Endothelial cell of umbilical vein (primary cell): Measurements from ENCODE around the gene KPTN. TPM values are rescaled to one million over a fixed set of nuclear protein-coding genes. Genes with fewer than 3 reads are reported as not detected.
"Not testable (repeated sequence)": the region's sequence is repeated elsewhere in the genome, so short reads cannot be mapped to it uniquely, and the experiment has no call there.

ENCODE experiments used
- BruUV-seq: library from RNA; stranded (reverse); fragments of 400-500 nt; replicated peaks from 2 replicates; lab custom pipeline; 2021; lab: Mats Ljungman, UMichigan
- CTCF ChIA-PET: fragments of 300-600, 350-600 bp; sonication (Branson Sonifier 250); formaldehyde crosslinking; loops from one replicate; lab custom pipeline; 2021; ENCODE audit warnings: antibody characterized with exemption, inconsistent platforms; lab: Charles Lee
- POLR2A ChIA-PET: fragments of 300-600, 350-600 bp; sonication (Branson Sonifier 250); formaldehyde crosslinking; loops from one replicate; lab custom pipeline; 2021; ENCODE audit warnings: antibody characterized with exemption, inconsistent platforms; lab: Charles Lee
- DNase-seq: peaks from one replicate; pipeline ENCODE4 v3.0.0-alpha.2; 2011; ENCODE audit warnings: low read depth, low spot score
- FAIRE-seq: peaks from 2 replicates; lab custom pipeline; 2011; peaks lifted over from hg19 to GRCh38; lab: Jason Lieb, UNC
- H2AFZ ChIP-seq: 2 replicates; pipeline ENCODE4 v1.6.0; 2012; ENCODE audit warnings: low read depth, low read length, control low read depth, inconsistent platforms
- H3K27ac ChIP-seq: 2 replicates; pipeline ENCODE4 v1.5.1; 2011; ENCODE audit warnings: low read depth, mild to moderate bottlenecking, control low read depth, low read length, moderate library complexity; ENCODE audit not compliant: insufficient read depth
- H3K27me3 ChIP-seq, 2 experiments: 2 replicates each; pipeline versions ENCODE4 v1.6.0 to v1.6.1; 2011; ENCODE audit warnings: low read length in 2 of 2, mixed read lengths in 1 of 2; ENCODE audit not compliant: control insufficient read depth in 2 of 2, insufficient read depth in 2 of 2
- H3K36me3 ChIP-seq, 2 experiments: 2 replicates in 1 of 2; 3 replicates in 1 of 2; pipeline ENCODE4 v1.5.1; 2011; ENCODE audit warnings: low read length in 2 of 2, mild to moderate bottlenecking in 1 of 2, moderate library complexity in 1 of 2; ENCODE audit not compliant: control insufficient read depth in 2 of 2, insufficient read depth in 2 of 2; ENCODE audit errors: extremely low read depth in 1 of 2
- H3K4me1 ChIP-seq: 3 replicates; pipeline ENCODE4 v1.5.1; 2011; ENCODE audit warnings: mild to moderate bottlenecking, low read length; ENCODE audit not compliant: control insufficient read depth, insufficient read depth; ENCODE audit errors: extremely low read depth
- H3K4me2 ChIP-seq: 2 replicates; pipeline ENCODE4 v1.6.1; 2011; ENCODE audit warnings: low read length, control low read depth, mixed read lengths; ENCODE audit not compliant: insufficient read depth
- H3K4me3 ChIP-seq, 3 experiments: fragments of 200-600 bp in 1 of 3; sonication (generic), shearing (Covaris generic) in 1 of 3; replicated peaks in 1 of 3; 2 replicates each; pipeline ENCODE4 v1.5.1; 2011 to 2016; ENCODE audit warnings: control low read depth in 3 of 3, low read length in 3 of 3, mild to moderate bottlenecking in 2 of 3, inconsistent platforms in 1 of 3, low read depth in 1 of 3, moderate library complexity in 1 of 3; ENCODE audit not compliant: insufficient read depth in 1 of 3
- H3K79me2 ChIP-seq: 2 replicates; pipeline ENCODE4 v1.6.0; 2012; ENCODE audit warnings: low read length, inconsistent platforms; ENCODE audit not compliant: control insufficient read depth, insufficient read depth
- H3K9ac ChIP-seq: replicated peaks from 2 replicates; pipeline ENCODE3; 2011; ENCODE audit warnings: low read length, control low read depth; ENCODE audit not compliant: insufficient read depth; ENCODE audit errors: extremely low read depth
- H3K9me1 ChIP-seq: replicated peaks from 3 replicates; pipeline ENCODE4 v1.6.0; 2011; ENCODE audit warnings: mild to moderate bottlenecking, low read length; ENCODE audit not compliant: control insufficient read depth, insufficient read depth; ENCODE audit errors: extremely low read depth
- H3K9me3 ChIP-seq: replicated peaks from 2 replicates; pipeline ENCODE4 v1.5.1; 2012; ENCODE audit warnings: low read length, inconsistent platforms; ENCODE audit not compliant: control insufficient read depth, insufficient read depth
- H4K20me1 ChIP-seq: replicated peaks from 2 replicates; pipeline ENCODE3; 2011; ENCODE audit warnings: mild to moderate bottlenecking, low read length; ENCODE audit not compliant: control insufficient read depth, insufficient read depth; ENCODE audit errors: extremely low read depth
- CTCF ChIP-seq, 2 donors: IDR thresholded peaks; 1 replicate in 1 of 2; 2 replicates in 1 of 2; pipeline ENCODE4 v1.5.1; 2011; ENCODE audit warnings: low read length in 2 of 2, mild to moderate bottlenecking in 2 of 2, moderate library complexity in 2 of 2, control low read depth in 1 of 2, inconsistent platforms in 1 of 2, low read depth in 1 of 2; ENCODE audit not compliant: insufficient read depth in 1 of 2; ENCODE audit errors: extremely low read depth in 1 of 2
- EZH2 ChIP-seq: IDR thresholded peaks from 2 replicates; pipeline ENCODE4 v1.6.1; 2012; ENCODE audit warnings: borderline replicate concordance, low read depth, mild to moderate bottlenecking, moderate library complexity, low read length, inconsistent platforms; ENCODE audit not compliant: severe bottlenecking
- FOS ChIP-seq: IDR thresholded peaks from 2 replicates; pipeline ENCODE4 v1.6.1; 2011; ENCODE audit warnings: mild to moderate bottlenecking, low read length, moderate library complexity, borderline replicate concordance; ENCODE audit not compliant: insufficient read depth
- GATA2 ChIP-seq: IDR thresholded peaks from 2 replicates; pipeline ENCODE4 v1.7.0; 2011; ENCODE audit warnings: low read depth, mild to moderate bottlenecking, moderate library complexity, mixed read lengths, low read length; ENCODE audit not compliant: insufficient read length, insufficient read depth
- JUN ChIP-seq: IDR thresholded peaks from 2 replicates; pipeline ENCODE4 v1.6.1; 2011; ENCODE audit warnings: borderline replicate concordance, low read depth; ENCODE audit not compliant: insufficient read length, insufficient read depth
- MAX ChIP-seq: IDR thresholded peaks from 2 replicates; pipeline ENCODE4 v1.6.1; 2011; ENCODE audit not compliant: insufficient read depth, insufficient read length
- MYC ChIP-seq: IDR thresholded peaks from one replicate; pipeline ENCODE4 v1.6.1; 2011; ENCODE audit warnings: mild to moderate bottlenecking, low read depth, low read length
- POLR2A ChIP-seq: IDR thresholded peaks from 2 replicates; pipeline ENCODE4 v1.6.1; 2012; ENCODE audit warnings: low read depth, mild to moderate bottlenecking, control low read depth, low read length
- POLR2AphosphoS5 ChIP-seq: IDR thresholded peaks from 2 replicates; pipeline ENCODE4 v1.6.1; 2012; ENCODE audit warnings: low read depth, mild to moderate bottlenecking, control low read depth, low read length, moderate library complexity; ENCODE audit not compliant: insufficient read depth
- dilution Hi-C: fragments of 300-500 bp; cut with MboI; formaldehyde crosslinking; loops from one replicate; pipeline ENCODE4 v1.15.0; 2019; ENCODE audit warnings: low sequenced_read_pairs; ENCODE audit not compliant: extremely low pct_ligation_motif_present
- intact Hi-C: fragments of 100-400 bp; cut with micrococcal nuclease; formaldehyde crosslinking; loops from one replicate; pipeline ENCODE4 v1.10.0; 2022
- polyA plus RNA-seq, 4 experiments: library from polyadenylated mRNA; depleted of rRNA in 3 of 4; stranded (reverse) in 3 of 4; unstranded in 1 of 4; fragments of >200 nt; gene quantifications; 2 replicates each; pipeline versions ENCODE4 v1.2.1 to v1.2.3, GENCODE V29; 2011 to 2012; ENCODE audit warnings: missing spikeins in 1 of 4
- total RNA-seq: library from RNA; stranded (reverse); gene quantifications from 2 replicates; pipeline ENCODE4 v1.2.3, GENCODE V29; 2021

The KPTN gene
- total and polyA plus RNA-seq, 2 donors (not counting 3 experiments of a cell fraction or from before 2014, with no cell fraction given), result 14.7 to 15.5 TPM

DNA sequence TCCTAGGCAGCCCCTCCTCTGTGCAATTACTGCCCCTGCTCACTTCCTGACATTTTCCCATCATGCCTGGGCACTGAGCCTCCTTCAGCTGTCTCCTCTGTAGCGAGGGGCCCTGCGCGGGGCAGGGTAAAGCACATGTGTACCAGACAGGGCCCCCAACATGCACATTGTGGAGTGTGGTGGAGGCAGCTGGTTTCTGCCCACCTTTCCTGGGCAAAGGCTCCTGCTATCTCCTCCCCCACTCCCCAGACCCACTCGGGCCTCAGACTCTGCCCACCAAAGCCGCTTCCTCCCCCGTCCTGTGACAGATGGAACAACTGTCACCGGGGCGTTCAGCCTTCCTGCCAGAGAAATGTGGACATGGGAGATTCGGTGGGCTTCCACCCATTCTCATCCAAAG lies 2.9 kb upstream of the KPTN start:
- no peak for FAIRE-seq
- Histone ChIP-seq H3K36me3 (peaks cover 0 to 19% of the 10 kb centered on the region in 2 experiments), H3K4me3 (no peak overlapping the region), H3K4me2 (no peak overlapping the region), H2AFZ (no peak overlapping the region), H3K9ac (no peak overlapping the region), H3K9me1 (no peaks in the 10 kb centered on the region), H3K4me1 (peaks cover 3% of the 10 kb centered on the region), H4K20me1 (no peaks in the 10 kb centered on the region), H3K79me2 (no peaks in the 10 kb centered on the region), H3K27me3 (no peaks in the 10 kb centered on the region), H3K27ac (no peak overlapping the region), H3K9me3 (no peaks in the 10 kb centered on the region)
- ChIA-PET CTCF (interaction anchor here (1.7 kb wide), 1 partner anchor 50 kb away, joined by 4 read pairs; no protein-coding TSS in a partner anchor), POLR2A (no interaction called here)
- no peak for TF ChIP-seq EZH2
- TF ChIP-seq FOS, result no peak
- no peak for TF ChIP-seq MYC
- TF ChIP-seq CTCF (IDR thresholded peaks at IDR 0.05; ENCODE audit: extremely low read depth in 1 of 2, insufficient read depth in 1 of 2, low read depth in 1 of 2, low read length in 2 of 2), result no peak
- TF ChIP-seq POLR2A, result no peak
- TF ChIP-seq POLR2AphosphoS5, result no peak
- TF ChIP-seq JUN, result no peak
- TF ChIP-seq GATA2, result no peak
- TF ChIP-seq MAX, result no peak
- intact Hi-C loops (no loop called here), dilution Hi-C loops (no loop called here)
- DNase-seq, result no peak
- BruUV-seq, result no TSS peak

DNA sequence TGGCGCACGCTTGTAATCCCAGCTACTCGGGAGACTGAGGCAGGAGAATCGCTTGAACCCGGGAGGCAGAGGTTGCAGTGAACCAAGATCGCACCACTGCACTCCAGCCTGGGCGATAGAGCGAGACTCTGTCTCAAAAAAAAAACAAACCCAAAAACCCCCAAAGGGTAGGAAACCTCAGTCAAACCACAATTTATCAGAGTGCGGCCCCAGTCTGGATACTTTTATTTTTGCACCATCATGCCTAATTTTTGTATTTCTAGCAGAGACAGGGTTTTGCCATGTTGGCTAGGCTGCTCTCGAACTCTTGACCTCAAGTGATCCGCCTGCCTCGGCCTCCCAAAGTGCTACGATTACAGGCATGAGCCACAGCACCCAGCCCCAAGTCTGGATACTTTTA lies 2.2 kb upstream of the KPTN start:
- H3K79me2 ChIP-seq, BruUV-seq, dilution Hi-C loops, H4K20me1 ChIP-seq, H3K4me3 ChIP-seq, H3K9ac ChIP-seq, H2AFZ ChIP-seq, intact Hi-C loops, POLR2A ChIA-PET, H3K9me3 ChIP-seq, H3K9me1 ChIP-seq, H3K4me1 ChIP-seq, DNase-seq, FAIRE-seq, H3K27me3 ChIP-seq, H3K27ac ChIP-seq, CTCF ChIA-PET, H3K4me2 ChIP-seq: not testable (repeated sequence)
- H3K36me3 ChIP-seq, result peaks cover 0 to 16% of the 10 kb centered on the region in 2 experiments
